Lung (tissue), 12 donors: ENCODE data around the gene IGFBP5. TPM values are rescaled to one million over a fixed set of nuclear protein-coding genes. Genes with fewer than 3 reads are reported as not detected.

Source experiments
- ATAC-seq: fragments of 200-7000 bp; cut with Tn5 transposase; one replicate; pipeline ENCODE4 v1.9.1; 2020; ENCODE audit warnings: moderate number of reproducible peaks; ENCODE audit not compliant: insufficient read depth, low FRiP score
- DNase-seq, 3 donors: peaks; one replicate each; pipeline ENCODE4 v3.0.0-alpha.2; 2013 to 2017
- H3K27ac ChIP-seq, 2 donors: one replicate each; pipeline ENCODE4 v1.5.1; 2013; ENCODE audit warnings: mild to moderate bottlenecking in 2 of 2, moderate library complexity in 2 of 2, control low read depth in 1 of 2, inconsistent platforms in 1 of 2, low read depth in 1 of 2, low read length in 1 of 2
- H3K27me3 ChIP-seq, 3 donors: one replicate each; pipeline ENCODE4 v1.5.1; 2013; ENCODE audit warnings: low read length in 2 of 3; ENCODE audit not compliant: control insufficient read depth in 3 of 3, insufficient read depth in 3 of 3
- H3K36me3 ChIP-seq, 4 donors: one replicate each; pipeline ENCODE4 v1.5.1; 2013; ENCODE audit warnings: low read length in 4 of 4, mild to moderate bottlenecking in 1 of 4, moderate library complexity in 1 of 4; ENCODE audit not compliant: control insufficient read depth in 4 of 4, insufficient read depth in 4 of 4
- H3K4me1 ChIP-seq, 5 donors: one replicate each; pipeline ENCODE4 v1.5.1; 2013; ENCODE audit warnings: low read length in 5 of 5, mild to moderate bottlenecking in 2 of 5, moderate library complexity in 1 of 5; ENCODE audit not compliant: control insufficient read depth in 5 of 5, insufficient read depth in 5 of 5
- H3K4me3 ChIP-seq: one replicate; pipeline ENCODE4 v1.5.1; 2013; ENCODE audit warnings: mild to moderate bottlenecking, control low read depth, moderate library complexity
- H3K9ac ChIP-seq, 2 donors: one replicate each; pipeline ENCODE4 v1.5.1; 2013; ENCODE audit warnings: low read length in 2 of 2, control low read depth in 1 of 2; ENCODE audit not compliant: insufficient read depth in 1 of 2
- H3K9me3 ChIP-seq, 4 donors: one replicate each; pipeline ENCODE4 v1.5.1; 2013; ENCODE audit warnings: low read length in 3 of 4, mild to moderate bottlenecking in 1 of 4, moderate library complexity in 1 of 4; ENCODE audit not compliant: control insufficient read depth in 4 of 4, insufficient read depth in 3 of 4
- WGBS, 2 donors: extraction: QIAGEN DNeasy Blood & Tissue Kit; methylation state at CpG; one replicate each; pipeline ENCODE4 v1.1.7; 2013; 5-methylcytosine and 5-hydroxymethylcytosine counted together
- polyA plus RNA-seq, 2 donors: library from polyadenylated mRNA; stranded (reverse); fragments of 200-250 nt; gene quantifications; one replicate each; pipeline ENCODE4 v1.2.1, GENCODE V29; 2013
- total RNA-seq, 2 donors: library from RNA; depleted of rRNA in 1 of 2; stranded (reverse); fragments of >200 nt in 1 of 2; gene quantifications; one replicate each; pipeline ENCODE4 v1.2.1, GENCODE V29; 2014 to 2021
- TF ChIP-seq, protein P1 (sequence below): IDR thresholded peaks from 2 replicates; pipeline ENCODE4 v1.5.1; 2012; ENCODE audit warnings: mild to moderate bottlenecking; ENCODE audit errors: control extremely low read depth, extremely low read depth
- donor health status: control.
- donor health status: control.
- donor health status: Bipolar disorder and iron deficiency.
- donor health status: healthy.
- donor health status: DM: yes; HTN: yes; CAD: no.

Gene IGFBP5
- total and polyA plus RNA-seq, 4 donors: 22.2 to 196 (median 86.8) TPM

DNA sequence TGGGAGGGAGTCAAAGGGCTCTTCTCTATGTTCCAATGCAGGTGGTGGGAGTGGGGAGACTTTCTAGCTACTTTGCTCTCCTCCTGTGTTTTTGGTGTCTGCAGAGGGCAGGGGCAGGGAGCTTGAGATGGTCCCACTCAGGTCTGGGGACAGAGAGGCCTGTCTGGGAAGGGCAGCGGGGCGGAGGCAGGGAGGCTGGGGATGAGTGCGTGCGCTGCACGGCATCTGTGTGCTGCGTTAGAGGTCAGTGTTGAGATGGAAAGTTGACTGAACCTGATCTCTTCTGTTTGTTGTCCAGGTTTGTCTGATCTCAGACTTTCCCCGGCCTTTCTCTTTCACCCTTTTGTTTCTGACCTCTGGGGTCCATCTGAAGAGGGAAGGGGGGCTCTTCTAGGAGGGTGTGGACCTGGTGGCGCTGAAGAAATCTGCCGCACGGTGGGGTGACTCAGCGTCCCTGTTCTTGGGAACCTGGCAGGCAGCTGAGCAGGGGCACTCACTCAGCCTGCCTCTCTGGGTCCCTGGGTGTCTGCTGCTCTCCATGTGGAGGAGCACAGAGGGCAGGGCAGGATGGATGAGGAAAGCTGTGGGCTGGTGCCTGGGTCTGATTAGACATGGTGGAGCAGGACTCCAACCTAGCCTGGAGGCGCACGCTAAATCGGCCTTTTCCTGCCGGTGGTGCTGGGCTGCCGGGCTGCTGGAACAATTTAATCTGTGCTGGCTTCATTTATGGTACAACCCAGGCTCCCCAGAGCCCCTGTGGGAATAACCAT is 38.1 kb downstream of the IGFBP5 start:
- TF ChIP-seq, protein P1, sequence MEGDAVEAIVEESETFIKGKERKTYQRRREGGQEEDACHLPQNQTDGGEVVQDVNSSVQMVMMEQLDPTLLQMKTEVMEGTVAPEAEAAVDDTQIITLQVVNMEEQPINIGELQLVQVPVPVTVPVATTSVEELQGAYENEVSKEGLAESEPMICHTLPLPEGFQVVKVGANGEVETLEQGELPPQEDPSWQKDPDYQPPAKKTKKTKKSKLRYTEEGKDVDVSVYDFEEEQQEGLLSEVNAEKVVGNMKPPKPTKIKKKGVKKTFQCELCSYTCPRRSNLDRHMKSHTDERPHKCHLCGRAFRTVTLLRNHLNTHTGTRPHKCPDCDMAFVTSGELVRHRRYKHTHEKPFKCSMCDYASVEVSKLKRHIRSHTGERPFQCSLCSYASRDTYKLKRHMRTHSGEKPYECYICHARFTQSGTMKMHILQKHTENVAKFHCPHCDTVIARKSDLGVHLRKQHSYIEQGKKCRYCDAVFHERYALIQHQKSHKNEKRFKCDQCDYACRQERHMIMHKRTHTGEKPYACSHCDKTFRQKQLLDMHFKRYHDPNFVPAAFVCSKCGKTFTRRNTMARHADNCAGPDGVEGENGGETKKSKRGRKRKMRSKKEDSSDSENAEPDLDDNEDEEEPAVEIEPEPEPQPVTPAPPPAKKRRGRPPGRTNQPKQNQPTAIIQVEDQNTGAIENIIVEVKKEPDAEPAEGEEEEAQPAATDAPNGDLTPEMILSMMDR: no peak
- no peak overlapping the region for H3K4me3 ChIP-seq
- 90 to 91% methylated on average over 16 of the region's 16 CpGs for WGBS, 2 donors

DNA sequence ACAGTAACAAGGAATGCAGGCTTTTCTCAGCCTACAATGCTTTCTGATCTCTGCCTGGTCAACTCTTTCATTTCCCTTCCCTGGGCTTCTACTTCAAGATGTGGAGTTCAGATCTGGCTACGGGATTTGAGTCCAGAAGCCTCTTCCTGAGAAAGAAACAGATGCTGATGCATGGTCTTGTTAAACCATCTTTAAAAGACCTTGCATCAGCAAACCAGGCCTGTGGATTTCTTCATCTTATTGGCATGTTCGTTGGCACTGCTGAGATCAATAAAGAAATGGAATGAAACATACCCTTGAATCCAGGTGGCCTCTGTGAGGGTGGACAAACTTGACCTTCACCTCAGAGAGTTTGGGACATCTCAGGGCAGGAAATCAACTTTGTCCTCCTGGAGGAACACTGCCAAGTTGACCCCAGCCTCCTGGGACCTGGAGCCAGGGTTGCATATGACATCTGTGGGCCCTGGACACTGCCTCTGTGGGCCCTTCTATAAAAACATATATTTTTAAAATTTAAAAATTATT is 40.8 kb downstream of the IGFBP5 start:
- ATAC-seq: no peak
- no peak overlapping the region for H3K4me3 ChIP-seq
- H3K4me1 ChIP-seq: peaks cover 0 to 11% (median 6%) of the 10 kb centered on the region in 5 donors
- WGBS, 2 donors: 85 to 86% methylated on average over 2 of the region's 2 CpGs
- H3K36me3 ChIP-seq: no peaks in the 10 kb centered on the region
- no peaks in the 10 kb centered on the region for H3K9me3 ChIP-seq
- TF ChIP-seq, protein P1: no peak
- no peaks in the 10 kb centered on the region for H3K27me3 ChIP-seq
- DNase-seq: no peak
- H3K9ac ChIP-seq: no peak overlapping the region
- no peak overlapping the region for H3K27ac ChIP-seq

More for the DNA sequence above, 38.1 kb downstream of the IGFBP5 start:
- Histone ChIP-seq H3K4me1 (peaks cover 0 to 6% (median 0%) of the 10 kb centered on the region in 5 donors), H3K9me3 (no peaks in the 10 kb centered on the region), H3K27ac (no peak overlapping the region), H3K27me3 (no peaks in the 10 kb centered on the region), H3K36me3 (no peaks in the 10 kb centered on the region), H3K9ac (no peak overlapping the region)
- DNase-seq: no peak
- ATAC-seq: no peak

DNA sequence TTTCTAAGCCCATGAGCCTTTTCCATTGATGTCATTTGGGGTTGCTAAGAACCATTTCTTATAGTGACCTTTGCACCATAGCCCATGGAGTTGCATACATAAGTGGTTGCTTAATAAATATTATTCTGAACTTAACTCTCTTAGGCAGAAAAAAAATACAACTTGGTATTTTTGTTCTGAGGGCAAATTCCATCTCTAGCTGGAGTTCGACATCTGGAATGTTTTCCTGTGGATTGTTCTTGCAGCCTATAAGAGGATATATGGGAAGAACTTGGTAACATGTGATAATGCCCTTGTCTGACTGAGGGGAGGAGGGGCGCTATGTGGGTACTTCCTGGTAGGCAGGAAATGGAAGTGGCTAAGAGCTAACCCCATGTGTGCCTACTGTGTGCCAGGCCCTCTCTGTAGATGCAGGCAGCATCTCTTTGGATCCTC is 41.4 kb downstream of the IGFBP5 start:
- WGBS, 2 donors: 63 to 83% methylated on average over 2 of the region's 2 CpGs
- Histone ChIP-seq H3K4me3 (no peak overlapping the region), H3K9ac (no peak overlapping the region), H3K4me1 (peaks cover 0 to 9% (median 6%) of the 10 kb centered on the region in 5 donors), H3K9me3 (no peaks in the 10 kb centered on the region), H3K27ac (no peak overlapping the region), H3K27me3 (no peaks in the 10 kb centered on the region), H3K36me3 (no peaks in the 10 kb centered on the region)
- DNase-seq (no peak), ATAC-seq (no peak)
- TF ChIP-seq, protein P1: no peak
